HG02884 (cell line): Measurements from ENCODE around the gene ANTXR1.

Experiments
- ATAC-seq: cut with Tn5 transposase; IDR thresholded peaks from one replicate; pipeline ENCODE4 v1.9.1; 2021; ENCODE audit warnings: mild to moderate bottlenecking, moderate library complexity; ENCODE audit not compliant: unreplicated experiment

The ANTXR1 gene

GRCh38 chr2:69096326-69097095 is 83.5 kb downstream of the ANTXR1 start:
- ATAC-seq = no peak

- no peak for ATAC-seq
Measured at GRCh38 chr2:69097148-69097610, 84.2 kb downstream of the ANTXR1 start.

GRCh38 chr2:69097891-69098655 is 85.1 kb downstream of the ANTXR1 start:
- ATAC-seq = no peak

GRCh38 chr2:69099541-69099940 is 86.6 kb downstream of the ANTXR1 start:
- ATAC-seq = no peak

GRCh38 chr2:69100220-69100723 is 87.3 kb downstream of the ANTXR1 start:
- no peak for ATAC-seq

GRCh38 chr2:69102041-69102593 is 89.1 kb downstream of the ANTXR1 start:
- ATAC-seq = no peak

GRCh38 chr2:69103419-69103818 is 90.4 kb downstream of the ANTXR1 start:
- ATAC-seq = no peak

GRCh38 chr2:69104261-69104660 is 91.3 kb downstream of the ANTXR1 start:
- no peak for ATAC-seq

GRCh38 chr2:69109255-69109654 is 96.3 kb downstream of the ANTXR1 start:
- ATAC-seq = no peak

- no peak for ATAC-seq
Measured at GRCh38 chr2:69111076-69111475, 98.1 kb downstream of the ANTXR1 start.

- no peak for ATAC-seq
Measured at GRCh38 chr2:69113627-69114026, 100.6 kb downstream of the ANTXR1 start.

GRCh38 chr2:69114534-69114933 is 101.6 kb downstream of the ANTXR1 start:
- no peak for ATAC-seq

GRCh38 chr2:69116438-69116837 is 103.5 kb downstream of the ANTXR1 start:
- no peak for ATAC-seq

- no peak for ATAC-seq
Measured at GRCh38 chr2:69118609-69119008, 105.6 kb downstream of the ANTXR1 start.

GRCh38 chr2:69119104-69119894 is 106.3 kb downstream of the ANTXR1 start:
- no peak for ATAC-seq

GRCh38 chr2:69122271-69122670 is 109.3 kb downstream of the ANTXR1 start:
- no peak for ATAC-seq

- no peak for ATAC-seq
Measured at GRCh38 chr2:69123182-69123581, 110.2 kb downstream of the ANTXR1 start.

GRCh38 chr2:69124343-69124742 is 111.4 kb downstream of the ANTXR1 start:
- ATAC-seq = no peak

- no peak for ATAC-seq
Measured at GRCh38 chr2:69125816-69126215, 112.8 kb downstream of the ANTXR1 start.

GRCh38 chr2:69126341-69126740 is 113.4 kb downstream of the ANTXR1 start:
- ATAC-seq = no peak

- no peak for ATAC-seq
Measured at GRCh38 chr2:69131452-69131851, 118.5 kb downstream of the ANTXR1 start.
